ENCODE data around the gene DNAH6.

DNA sequence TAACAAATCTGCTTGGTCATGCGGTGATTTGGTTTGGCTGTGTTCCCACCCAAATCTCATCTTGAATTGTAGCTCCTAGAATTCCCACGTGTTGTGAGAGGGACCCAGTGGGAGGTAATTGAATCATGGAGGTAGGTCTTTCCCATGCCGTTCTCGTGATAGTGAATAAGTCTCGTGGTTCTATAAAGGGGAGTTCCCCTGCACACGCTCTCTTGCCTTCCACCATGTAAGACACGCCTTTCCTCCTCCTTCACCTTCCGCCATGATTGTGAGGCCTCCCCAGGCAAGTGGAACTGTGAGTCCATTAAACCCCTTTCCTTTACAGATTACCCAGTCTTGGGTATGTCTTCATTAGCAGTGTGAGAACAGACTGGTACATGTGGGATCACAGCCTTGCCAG, 327.8 kb downstream of the DNAH6 start:
- TF ChIP-seq, protein P1, sequence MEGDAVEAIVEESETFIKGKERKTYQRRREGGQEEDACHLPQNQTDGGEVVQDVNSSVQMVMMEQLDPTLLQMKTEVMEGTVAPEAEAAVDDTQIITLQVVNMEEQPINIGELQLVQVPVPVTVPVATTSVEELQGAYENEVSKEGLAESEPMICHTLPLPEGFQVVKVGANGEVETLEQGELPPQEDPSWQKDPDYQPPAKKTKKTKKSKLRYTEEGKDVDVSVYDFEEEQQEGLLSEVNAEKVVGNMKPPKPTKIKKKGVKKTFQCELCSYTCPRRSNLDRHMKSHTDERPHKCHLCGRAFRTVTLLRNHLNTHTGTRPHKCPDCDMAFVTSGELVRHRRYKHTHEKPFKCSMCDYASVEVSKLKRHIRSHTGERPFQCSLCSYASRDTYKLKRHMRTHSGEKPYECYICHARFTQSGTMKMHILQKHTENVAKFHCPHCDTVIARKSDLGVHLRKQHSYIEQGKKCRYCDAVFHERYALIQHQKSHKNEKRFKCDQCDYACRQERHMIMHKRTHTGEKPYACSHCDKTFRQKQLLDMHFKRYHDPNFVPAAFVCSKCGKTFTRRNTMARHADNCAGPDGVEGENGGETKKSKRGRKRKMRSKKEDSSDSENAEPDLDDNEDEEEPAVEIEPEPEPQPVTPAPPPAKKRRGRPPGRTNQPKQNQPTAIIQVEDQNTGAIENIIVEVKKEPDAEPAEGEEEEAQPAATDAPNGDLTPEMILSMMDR (IDR thresholded peaks at IDR 0.05; ENCODE audit: low read depth, low read length) = no peak
- no peak for TF ChIP-seq EZH2phosphoT487 (IDR thresholded peaks at IDR 0.05; ENCODE audit: low read depth)

Measured in OCI-LY3 (cell line).